LNCaP clone FGC (cell line): Measurements from ENCODE around the gene GEMIN5.
"Not testable (repeated sequence)": the region's sequence is repeated elsewhere in the genome, so short reads cannot be mapped to it uniquely, and the experiment has no call there.

Source experiments
- DNase-seq: peaks from one replicate; pipeline ENCODE4 v3.0.0-alpha.2; 2011; ENCODE audit warnings: low read depth
- H3K4me3 ChIP-seq: 2 replicates; pipeline ENCODE4 v1.5.1; 2011; ENCODE audit warnings: mild to moderate bottlenecking, low read depth, low read length, control low read depth
- CTCF ChIP-seq: IDR thresholded peaks from 2 replicates; pipeline ENCODE4 v1.5.1; 2012; ENCODE audit warnings: mild to moderate bottlenecking; ENCODE audit not compliant: control insufficient read depth, insufficient read depth; ENCODE audit errors: extremely low read depth

GEMIN5 gene

GRCh38 chr5:154940772-154941620, 3.0 kb upstream of the GEMIN5 start, which contains the start of gene MRPL22:
Gene MRPL22 (plus strand): TSS chr5:154941073. CDS start chr5:154941111, 38 bp downstream.
- no peak for TF ChIP-seq CTCF
- DNase-seq = peak; percentile 82
- H3K4me3 ChIP-seq = peak within 1 kb of the TSS; percentile 96

GRCh38 chr5:154940375-154940771, 2.4 kb upstream of the GEMIN5 start:
- TF ChIP-seq CTCF = no peak
- no peak for DNase-seq
- H3K4me3 ChIP-seq = peak overlapping the region; percentile 96

GRCh38 chr5:154939387-154939786, 1.4 kb upstream of the GEMIN5 start:
- H3K4me3 ChIP-seq, DNase-seq: not testable (repeated sequence)

- no peak for TF ChIP-seq CTCF
- DNase-seq = no peak
- H3K4me3 ChIP-seq = peak overlapping the region; percentile 98
Measured at GRCh38 chr5:154937186-154937717, 759 bp downstream of the GEMIN5 start.

GRCh38 chr5:154934881-154935280, 3.1 kb downstream of the GEMIN5 start:
- H3K4me3 ChIP-seq = no peak overlapping the region
- DNase-seq = no peak
- no peak for TF ChIP-seq CTCF

- no peak for DNase-seq
- no peak for TF ChIP-seq CTCF
- H3K4me3 ChIP-seq = no peak overlapping the region
Measured at GRCh38 chr5:154933537-154933936, 4.5 kb downstream of the GEMIN5 start.

- TF ChIP-seq CTCF = no peak
- DNase-seq = peak; percentile 88
- no peak overlapping the region for H3K4me3 ChIP-seq
Measured at GRCh38 chr5:154923441-154924430, 14.3 kb downstream of the GEMIN5 start.
